BJ (cell line): Measurements from ENCODE around the gene ITCH. TPM values are rescaled to one million over a fixed set of nuclear protein-coding genes. Genes with fewer than 3 reads are reported as not detected.

ENCODE experiments used
- CTCF ChIA-PET: fragments of 350-600 bp; formaldehyde crosslinking; extraction: SDS; loops from one replicate; lab custom pipeline; 2021; ENCODE audit warnings: antibody characterized with exemption, inconsistent platforms; lab: Yijun Ruan, JAX
- POLR2A ChIA-PET: fragments of 300-600 bp; sonication (Branson Sonifier 250); formaldehyde crosslinking; extraction: SDS; loops from one replicate; lab custom pipeline; 2021; ENCODE audit warnings: antibody characterized with exemption; lab: Charles Lee
- DNase-seq: peaks from one replicate; pipeline ENCODE4 v3.0.0-alpha.2; 2011; ENCODE audit warnings: low read depth
- H3K27me3 ChIP-seq: 2 replicates; pipeline ENCODE4 v1.6.0; 2011; ENCODE audit warnings: low read length; ENCODE audit not compliant: control insufficient read depth, insufficient read depth
- H3K36me3 ChIP-seq: 2 replicates; pipeline ENCODE4 v1.5.1; 2011; ENCODE audit warnings: low read length; ENCODE audit not compliant: control insufficient read depth, insufficient read depth
- H3K4me3 ChIP-seq: 2 replicates; pipeline ENCODE4 v1.5.1; 2011; ENCODE audit warnings: low read depth, mild to moderate bottlenecking, control low read depth, low read length
- CTCF ChIP-seq: IDR thresholded peaks from 2 replicates; pipeline ENCODE4 v1.5.1; 2011; ENCODE audit warnings: low read depth, mild to moderate bottlenecking, control low read depth, inconsistent platforms, low read length, moderate library complexity; ENCODE audit not compliant: insufficient read depth
- polyA plus RNA-seq: library from polyadenylated mRNA; depleted of rRNA; stranded (reverse); fragments of >200 nt; gene quantifications from 2 replicates; pipeline ENCODE4 v1.2.3, GENCODE V29; 2011

ITCH gene
- polyA plus RNA-seq, 1 experiment: 7.8 TPM

GRCh38 chr20:34532756-34533155 is 169.7 kb downstream of the ITCH start:
- Histone ChIP-seq H3K27me3 (no peaks in the 10 kb centered on the region), H3K36me3 (peaks cover 54% of the 10 kb centered on the region), H3K4me3 (no peak overlapping the region)
- no peak for DNase-seq
- POLR2A ChIA-PET: interaction anchor here (0.5 kb wide), 1 partner anchor 177 kb away, joined by 3 read pairs; no protein-coding TSS in a partner anchor
- CTCF ChIA-PET: interaction anchor here (1.1 kb wide), 1 partner anchor 15 kb away, joined by 3 read pairs; no protein-coding TSS in a partner anchor
- TF ChIP-seq CTCF: no peak

- no peak for TF ChIP-seq CTCF
- CTCF ChIA-PET: interaction anchor here (0.7 to 1.0 kb wide), 4 partner anchors 10 to 408 kb away, joined by 3 to 4 read pairs (median 4); no protein-coding TSS in a partner anchor
- H3K4me3 ChIP-seq: no peak overlapping the region
- POLR2A ChIA-PET: no interaction called here
- no peaks in the 10 kb centered on the region for H3K27me3 ChIP-seq
- DNase-seq: no peak
- peaks cover 52% of the 10 kb centered on the region for H3K36me3 ChIP-seq
Observed at GRCh38 chr20:34534391-34535165, 171.5 kb downstream of the ITCH start.

- Histone ChIP-seq H3K36me3 (peaks cover 51% of the 10 kb centered on the region), H3K27me3 (no peaks in the 10 kb centered on the region), H3K4me3 (no peak overlapping the region)
- CTCF ChIA-PET: interaction anchor here (0.9 kb wide), 1 partner anchor 224 kb away, joined by 4 read pairs; no protein-coding TSS in a partner anchor
- no peak for TF ChIP-seq CTCF
- no peak for DNase-seq
- POLR2A ChIA-PET: no interaction called here
Observed at GRCh38 chr20:34535301-34535840, 172.3 kb downstream of the ITCH start.

- Histone ChIP-seq H3K36me3 (peaks cover 53% of the 10 kb centered on the region), H3K4me3 (no peak overlapping the region), H3K27me3 (no peaks in the 10 kb centered on the region)
- ChIA-PET POLR2A (no interaction called here), CTCF (interaction anchor here (1.2 to 1.8 kb wide), 2 partner anchors 223 to 225 kb away, joined by 3 to 5 read pairs; no protein-coding TSS in a partner anchor)
- no peak for DNase-seq
- no peak for TF ChIP-seq CTCF
Observed at GRCh38 chr20:34535857-34536256, 172.8 kb downstream of the ITCH start.

GRCh38 chr20:34536798-34537394 is 173.8 kb downstream of the ITCH start:
- Histone ChIP-seq H3K27me3 (no peaks in the 10 kb centered on the region), H3K4me3 (no peak overlapping the region), H3K36me3 (peaks cover 53% of the 10 kb centered on the region)
- ChIA-PET POLR2A (no interaction called here), CTCF (interaction anchor here (0.7 to 1.8 kb wide), 3 partner anchors 224 to 297 kb away, joined by 3 to 5 read pairs (median 3); no protein-coding TSS in a partner anchor)
- TF ChIP-seq CTCF: peak; percentile 47
- DNase-seq: no peak
